Epithelial cell of prostate (primary cell): ENCODE measurements around the gene KANK4.

Experiments used
- DNase-seq: peaks from one replicate; pipeline ENCODE4 v3.0.0-alpha.2; 2011; ENCODE audit warnings: low read depth, low spot score
- H3K27ac ChIP-seq: fragments of 450-650 bp; 2 replicates; pipeline ENCODE4 v1.5.1; 2017; ENCODE audit warnings: mild to moderate bottlenecking

The KANK4 gene

DNA sequence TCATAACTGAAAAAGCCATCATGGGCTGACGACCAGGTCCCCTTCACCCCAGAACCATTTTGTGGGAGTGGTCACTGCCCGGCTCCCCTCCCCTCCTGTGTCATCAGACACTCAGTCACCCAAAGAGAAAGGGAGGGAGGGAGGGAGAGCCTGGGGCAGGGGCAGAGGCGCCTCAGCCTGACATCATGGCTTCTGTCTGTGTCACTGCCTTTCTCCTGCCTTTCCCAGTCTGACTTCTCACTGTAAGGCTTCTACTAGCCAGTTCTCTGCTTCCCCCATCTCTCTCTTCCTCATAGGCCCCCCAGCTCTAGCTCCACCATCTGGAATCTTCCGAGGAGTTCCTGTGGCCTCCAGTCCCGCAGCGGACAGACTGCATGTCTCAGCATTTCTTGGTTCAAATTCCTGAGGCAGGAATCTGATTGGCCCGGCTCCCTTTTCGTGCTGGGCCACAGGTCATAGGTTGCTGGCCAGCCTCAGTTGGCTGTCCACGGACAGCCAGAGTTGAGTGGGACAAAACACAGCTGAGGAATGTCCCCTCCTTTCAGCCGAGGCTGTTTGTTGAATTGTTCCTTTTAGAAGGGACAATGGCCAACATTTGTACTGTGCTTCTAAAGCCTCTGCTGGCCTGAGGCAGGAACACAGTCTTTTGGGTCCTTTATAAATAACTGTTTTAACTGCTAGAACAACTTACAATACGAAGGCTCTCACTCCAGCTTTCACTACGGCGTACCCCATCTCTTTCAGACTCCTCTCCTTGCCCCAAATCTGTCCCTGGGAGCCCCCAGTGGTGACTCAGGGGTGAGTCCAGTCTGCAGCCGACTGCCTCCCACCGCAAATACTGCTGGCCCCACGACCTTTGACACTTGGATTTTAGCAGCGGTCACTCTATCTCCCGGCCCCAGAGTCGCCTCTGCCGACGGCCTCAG is 18.7 kb upstream of the KANK4 start:
- H3K27ac ChIP-seq: peak overlapping the region; percentile 32
- DNase-seq: no peak

DNA sequence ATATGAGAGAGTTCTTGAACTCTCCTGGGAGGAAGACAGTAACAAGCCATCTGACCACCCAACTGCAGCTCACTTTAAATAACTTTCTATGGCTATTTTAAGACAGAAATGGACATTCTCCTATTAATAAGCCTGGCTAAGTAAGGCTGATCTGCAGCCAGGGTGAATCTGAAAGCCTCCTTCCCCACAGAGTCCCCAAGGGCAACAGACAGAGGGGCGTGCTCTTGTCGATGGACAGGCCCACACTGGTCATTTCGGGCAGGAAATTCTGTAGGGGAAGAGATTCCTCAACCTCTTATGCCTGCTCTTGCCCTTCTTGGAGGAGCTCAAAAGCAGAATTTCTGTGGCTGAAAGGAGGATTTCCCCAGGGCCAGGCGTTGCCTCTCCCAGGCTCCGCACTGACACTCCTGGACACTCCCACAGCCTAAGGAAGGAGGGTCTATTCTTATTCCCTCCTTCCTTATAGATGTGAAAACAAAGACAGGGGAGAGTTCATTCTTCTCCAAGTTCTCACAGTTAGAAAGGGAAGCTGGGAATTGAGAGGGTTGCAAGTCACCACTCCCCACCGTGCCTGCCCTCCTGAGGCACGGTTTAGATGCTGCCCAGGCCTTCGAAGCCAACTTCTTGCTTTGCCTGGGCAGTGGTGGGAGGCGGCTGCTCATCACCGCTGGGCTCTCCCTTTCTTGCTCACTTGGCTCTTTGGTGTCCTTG is 17.9 kb upstream of the KANK4 start:
- no peak for DNase-seq
- H3K27ac ChIP-seq: peak overlapping the region; percentile 32

DNA sequence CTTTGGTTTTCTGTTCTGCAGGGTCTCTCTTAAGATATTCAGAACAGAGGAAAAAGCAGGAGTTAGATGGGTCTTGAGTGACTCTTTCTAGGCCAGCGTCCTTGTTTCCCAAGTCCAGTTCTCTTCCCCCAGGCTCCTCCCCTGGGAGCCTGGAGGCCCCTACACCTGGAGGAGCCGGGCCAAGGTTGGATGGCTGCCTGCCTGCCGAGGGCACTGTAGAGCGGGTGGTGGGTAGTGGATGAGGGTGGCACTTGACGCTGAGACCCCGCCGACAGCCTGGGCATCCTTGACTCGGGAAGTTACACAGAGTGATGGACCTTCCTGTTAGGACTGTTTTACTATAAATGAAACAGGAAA is 17.4 kb upstream of the KANK4 start:
- DNase-seq: no peak
- no peak overlapping the region for H3K27ac ChIP-seq

DNA sequence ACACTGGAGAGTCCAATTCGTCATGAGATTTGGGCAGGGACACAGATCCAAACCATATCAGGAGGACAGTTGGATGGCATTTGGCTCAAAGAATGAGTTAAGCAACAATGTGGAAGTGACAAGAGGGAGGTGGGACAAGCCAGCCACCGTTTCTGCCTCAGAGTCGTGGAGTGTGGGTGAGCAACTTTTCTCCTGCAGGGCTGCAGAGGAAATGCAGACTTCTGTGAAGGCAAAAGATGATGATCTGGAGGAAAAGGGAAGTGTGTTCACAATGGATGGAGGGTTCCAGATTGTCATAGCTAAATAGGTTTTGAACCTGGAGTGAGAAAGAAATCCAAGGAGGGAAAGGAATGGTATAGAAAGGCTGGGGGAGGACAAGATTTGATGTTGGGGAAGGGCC is 16.4 kb upstream of the KANK4 start:
- DNase-seq: no peak
- H3K27ac ChIP-seq: no peak overlapping the region

DNA sequence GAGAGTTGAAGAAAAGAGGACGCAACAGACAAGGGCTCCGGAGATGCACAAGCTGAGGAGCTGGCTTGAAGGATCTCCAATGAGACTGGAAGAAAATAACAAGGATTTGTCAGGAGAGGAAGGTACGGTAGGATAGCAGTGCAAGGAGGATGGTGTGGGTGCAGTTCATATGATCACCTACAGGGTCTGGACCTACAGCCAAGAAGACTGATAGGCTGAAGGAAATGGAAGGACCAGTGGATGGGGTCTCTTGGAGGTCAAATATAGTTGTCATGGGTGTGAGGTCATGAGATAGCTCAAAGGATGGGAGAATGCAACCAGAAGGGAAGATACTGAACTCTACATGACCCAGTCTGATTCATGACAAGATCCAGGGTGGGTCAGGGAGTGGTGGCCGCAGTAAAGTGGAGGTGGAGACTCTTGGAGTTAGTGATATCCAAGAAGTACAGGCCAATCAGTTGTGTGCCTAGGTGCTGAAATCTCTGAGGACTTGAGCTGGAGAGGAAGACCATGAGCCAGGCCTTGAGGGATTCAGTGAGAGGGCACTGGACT is 15.3 kb upstream of the KANK4 start:
- DNase-seq: no peak
- H3K27ac ChIP-seq: no peak overlapping the region

DNA sequence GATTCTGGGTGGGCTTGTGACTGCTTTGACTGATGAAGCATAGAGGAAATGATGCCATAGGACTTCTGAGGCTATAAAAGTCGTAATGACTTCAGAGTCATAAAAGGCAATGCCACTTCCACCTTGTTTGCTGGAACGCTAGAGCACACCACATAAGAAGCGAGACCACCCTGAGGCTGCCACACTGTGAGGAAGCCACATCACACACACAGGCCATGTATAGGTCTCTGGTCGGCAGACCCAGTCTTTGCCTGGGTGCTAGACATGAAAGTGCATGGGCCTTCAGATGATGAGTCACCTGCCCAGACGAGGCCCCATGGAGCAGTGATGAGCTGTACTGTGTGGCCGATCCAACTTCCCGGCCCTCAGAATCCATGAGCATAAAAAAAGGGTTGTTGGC is 14.2 kb upstream of the KANK4 start:
- DNase-seq: no peak
- no peak overlapping the region for H3K27ac ChIP-seq

DNA sequence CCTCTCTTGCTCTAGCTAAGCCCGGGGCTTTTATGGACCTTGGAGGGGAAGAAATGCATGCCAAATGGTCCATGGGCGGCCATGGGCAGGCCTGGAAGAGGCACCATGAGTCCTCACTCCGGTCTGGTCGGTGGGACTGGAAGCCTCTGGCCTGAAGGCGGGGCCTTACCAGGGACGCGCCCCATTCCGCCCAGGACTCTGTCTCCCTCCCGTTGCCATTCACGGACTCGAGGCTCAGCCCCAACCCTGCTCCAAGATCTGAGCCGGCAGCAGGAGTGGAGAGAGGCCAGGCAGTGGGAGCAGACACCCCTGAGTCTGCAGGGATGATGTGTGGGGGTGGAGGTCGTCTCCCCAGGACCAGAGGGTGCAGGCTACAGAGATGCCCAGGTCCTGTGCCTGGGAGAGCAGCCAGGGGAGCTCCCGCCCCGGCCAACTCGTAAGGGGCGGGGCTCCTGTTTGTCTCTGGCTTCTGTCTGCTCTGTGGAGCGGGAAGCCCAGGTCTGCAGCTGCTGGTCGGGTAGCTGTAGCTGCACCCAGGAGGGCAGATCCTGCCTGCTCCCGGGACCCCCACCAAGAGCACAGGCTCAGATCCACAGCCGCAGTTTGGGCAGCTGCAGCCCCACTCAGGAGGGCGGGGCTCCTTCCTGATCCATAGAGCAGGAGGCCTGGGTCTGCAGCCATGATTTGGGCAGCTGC is 8.3 kb upstream of the KANK4 start:
- DNase-seq: no peak
- no peak overlapping the region for H3K27ac ChIP-seq

DNA sequence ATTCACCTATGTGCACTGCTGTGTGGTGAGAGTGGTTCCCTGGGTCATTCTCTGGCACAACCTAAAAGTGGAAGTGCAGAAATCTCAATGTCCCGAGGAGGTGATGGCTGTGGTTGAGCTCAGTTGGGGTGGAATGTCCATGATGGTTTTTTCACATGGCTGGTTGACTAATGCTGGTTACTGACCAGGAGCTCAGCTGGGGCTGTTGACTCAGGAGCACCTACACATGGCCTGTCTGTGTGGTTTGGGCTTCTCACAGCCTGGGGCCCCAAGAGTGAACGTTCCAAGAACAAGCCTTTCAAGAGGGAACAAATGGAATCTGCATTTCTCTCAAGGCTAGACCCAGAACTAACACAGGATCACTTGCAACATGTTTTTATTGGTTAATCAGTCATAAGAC is 6.4 kb upstream of the KANK4 start:
- DNase-seq: peak; percentile 77
- H3K27ac ChIP-seq: peak overlapping the region; percentile 79

DNA sequence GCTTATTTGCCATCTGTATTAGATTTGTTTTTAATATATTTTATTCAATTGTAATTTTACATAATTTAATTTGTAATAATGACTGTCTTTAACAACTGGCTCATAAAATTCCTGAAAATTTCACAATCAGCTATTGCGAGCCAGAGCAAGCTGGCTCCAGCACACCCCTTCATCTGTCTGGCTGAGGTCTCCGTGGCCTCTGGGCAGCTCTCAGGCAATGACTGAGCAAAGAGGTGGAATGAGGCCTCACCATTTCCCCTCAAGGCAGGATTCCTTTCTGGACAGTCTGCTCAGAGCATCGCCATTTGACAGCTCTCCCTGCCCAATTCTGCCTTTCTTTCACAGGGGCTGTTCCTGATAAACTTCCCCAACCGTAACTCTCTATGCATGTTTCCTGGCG is 5.8 kb upstream of the KANK4 start:
- DNase-seq: peak; percentile 69
- H3K27ac ChIP-seq: peak overlapping the region; percentile 79

DNA sequence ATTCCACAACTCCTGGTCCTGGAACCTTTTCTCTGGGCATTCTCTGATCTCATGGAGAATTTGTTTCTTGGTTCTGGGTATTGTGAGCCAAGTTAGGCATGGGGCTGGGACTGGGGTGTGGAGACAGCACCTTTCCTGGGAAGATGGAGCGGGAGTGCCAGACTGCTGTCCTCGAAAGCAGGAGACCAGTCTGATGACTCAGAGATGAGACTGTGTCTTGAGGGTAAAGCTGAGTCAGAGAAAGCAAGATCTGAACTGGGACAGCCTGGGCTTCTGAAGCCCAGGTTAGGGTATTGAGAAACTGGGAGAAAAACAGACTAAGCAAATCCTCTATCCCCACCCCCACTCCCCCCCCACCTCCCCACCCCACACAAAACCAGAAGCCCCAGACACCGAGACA is 2.2 kb upstream of the KANK4 start:
- peak; percentile 74 for DNase-seq
- H3K27ac ChIP-seq: peak overlapping the region; percentile 33

DNA sequence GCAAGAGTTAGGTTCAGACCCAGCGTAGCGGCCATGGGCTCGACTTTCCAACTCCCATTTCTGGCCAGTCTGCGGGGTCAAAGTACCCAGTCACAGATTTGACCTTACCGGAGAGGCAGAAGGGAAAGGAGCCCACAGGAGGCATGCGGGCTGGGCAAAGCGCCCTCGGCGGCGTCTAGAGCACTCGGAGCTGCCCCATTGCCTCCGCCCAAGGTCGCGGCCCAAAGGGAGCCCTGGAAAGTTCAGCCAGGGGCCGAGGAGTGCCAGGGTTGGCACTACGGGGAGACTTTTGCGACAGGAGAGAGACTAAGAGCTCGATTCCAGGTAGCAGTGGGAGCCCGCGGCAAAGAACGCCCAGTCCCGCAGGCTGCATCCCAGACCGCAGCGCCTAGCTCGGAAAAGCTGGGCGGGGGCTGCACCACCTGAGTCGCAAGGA is 896 bp downstream of the KANK4 start:
- DNase-seq: no peak
- H3K27ac ChIP-seq: no peak overlapping the region

DNA sequence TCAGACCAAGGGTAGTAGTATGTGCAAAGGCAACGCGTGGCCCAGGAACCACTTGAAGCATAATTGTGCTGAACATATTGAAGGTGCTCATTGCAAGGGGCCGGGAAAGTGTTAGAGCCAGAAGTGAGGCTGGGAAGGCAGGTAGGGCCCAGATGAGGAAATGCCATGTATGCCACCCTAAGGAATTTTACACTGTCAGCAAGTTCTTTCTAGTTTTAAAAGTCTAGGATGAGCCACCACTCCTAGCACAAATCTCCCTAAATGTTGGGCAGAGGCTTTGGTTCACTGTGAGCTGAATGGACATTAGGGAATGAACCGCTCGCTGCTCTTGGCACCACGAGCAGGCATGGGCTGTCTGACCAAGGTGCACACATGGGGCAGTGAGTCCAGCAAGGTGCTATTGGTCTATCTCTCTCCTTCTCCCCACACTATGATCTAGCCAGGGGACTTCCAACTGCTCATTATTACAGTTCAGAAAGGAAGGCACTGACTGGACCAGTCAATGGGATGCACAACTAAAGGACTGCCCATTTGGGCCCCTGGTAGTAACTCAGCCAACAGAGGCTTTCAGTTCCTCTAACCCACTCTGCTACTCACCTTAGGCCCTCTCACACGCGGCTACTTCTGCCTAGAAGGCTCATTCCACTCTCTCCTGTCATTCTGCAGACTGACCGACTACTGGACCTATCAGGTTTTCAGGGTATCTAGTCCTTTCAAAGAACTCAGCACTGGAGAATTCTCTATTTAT is 2.0 kb downstream of the KANK4 start:
- H3K27ac ChIP-seq: no peak overlapping the region
- DNase-seq: no peak

DNA sequence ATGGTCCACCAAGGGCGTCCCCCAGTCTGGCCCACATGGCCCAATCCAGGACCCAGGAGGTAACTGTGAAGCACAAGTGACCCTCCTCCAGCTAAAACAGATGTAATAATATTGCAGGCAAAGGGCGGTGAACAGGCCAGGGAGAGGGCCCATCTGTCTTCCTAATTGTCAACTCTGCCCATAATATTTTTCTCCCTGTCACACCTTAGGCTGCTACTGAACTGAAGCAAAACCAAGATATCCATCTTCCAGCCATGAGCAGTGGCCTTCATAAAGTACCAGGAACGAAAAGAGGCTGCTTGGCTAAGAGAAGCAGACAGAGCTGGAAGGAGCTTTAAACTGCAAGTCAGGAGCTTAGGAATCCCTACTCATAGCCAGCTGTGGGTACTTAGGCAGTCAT is 3.1 kb downstream of the KANK4 start:
- no peak overlapping the region for H3K27ac ChIP-seq
- no peak for DNase-seq

DNA sequence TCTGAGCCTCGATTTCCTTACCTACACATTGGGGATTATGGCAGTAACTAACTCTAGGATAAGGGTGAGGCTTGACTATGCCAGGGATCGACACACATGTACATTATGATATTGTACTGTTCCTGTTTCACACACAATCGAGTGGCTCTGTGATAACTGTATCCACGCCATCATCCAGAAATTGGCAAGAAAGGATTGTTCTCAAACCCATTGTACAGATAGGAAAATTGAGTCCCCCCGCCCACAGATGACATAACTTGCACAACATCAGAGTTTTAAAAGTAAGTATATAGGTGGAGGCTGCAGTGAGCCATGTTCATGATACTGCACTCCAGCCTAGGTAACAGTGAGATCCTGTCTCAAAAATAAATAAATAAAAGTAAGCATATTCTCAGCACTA is 3.8 kb downstream of the KANK4 start:
- no peak for DNase-seq
- H3K27ac ChIP-seq: no peak overlapping the region

DNA sequence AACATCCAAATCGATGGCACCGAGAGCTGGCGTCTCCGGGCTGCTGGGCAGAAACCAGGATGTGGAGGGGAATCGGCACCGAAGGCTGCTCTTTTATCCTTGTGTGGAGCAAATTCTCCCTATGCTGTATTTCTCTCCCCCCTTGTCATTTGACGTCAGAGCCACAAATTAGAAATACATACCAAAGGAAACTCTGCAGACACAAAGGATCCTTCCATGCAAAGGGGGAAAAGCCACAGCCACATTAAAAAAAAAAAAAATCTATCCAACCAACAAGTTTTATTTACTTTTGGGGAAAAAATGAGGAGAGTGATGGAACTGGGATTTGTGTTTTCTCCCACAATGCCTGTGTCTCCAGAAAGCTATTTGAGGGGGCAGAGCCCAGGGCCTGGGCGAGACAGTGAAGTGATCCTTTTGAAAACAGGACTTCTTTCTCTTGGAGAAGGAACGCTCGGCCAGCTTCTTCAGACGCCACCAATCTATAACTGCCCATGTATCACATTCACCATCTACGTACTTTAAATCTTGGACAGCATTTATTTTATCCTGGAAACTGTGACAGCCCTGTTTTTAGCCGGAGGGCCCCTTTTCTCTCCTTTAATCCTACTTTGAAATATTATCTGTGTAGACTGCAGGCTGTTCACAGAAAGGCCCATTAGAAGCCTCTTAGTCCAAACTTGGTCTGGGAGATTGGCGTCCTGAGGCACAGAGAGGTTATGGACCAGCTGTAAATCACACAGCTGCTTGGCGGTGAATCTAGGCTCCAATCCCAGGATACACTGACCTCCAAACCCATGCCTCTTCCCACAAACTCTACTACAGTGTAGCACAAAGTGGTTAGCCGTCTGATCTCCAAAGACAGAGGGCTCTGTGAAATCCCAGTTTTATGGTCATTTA is 4.5 kb downstream of the KANK4 start:
- DNase-seq: no peak
- no peak overlapping the region for H3K27ac ChIP-seq

DNA sequence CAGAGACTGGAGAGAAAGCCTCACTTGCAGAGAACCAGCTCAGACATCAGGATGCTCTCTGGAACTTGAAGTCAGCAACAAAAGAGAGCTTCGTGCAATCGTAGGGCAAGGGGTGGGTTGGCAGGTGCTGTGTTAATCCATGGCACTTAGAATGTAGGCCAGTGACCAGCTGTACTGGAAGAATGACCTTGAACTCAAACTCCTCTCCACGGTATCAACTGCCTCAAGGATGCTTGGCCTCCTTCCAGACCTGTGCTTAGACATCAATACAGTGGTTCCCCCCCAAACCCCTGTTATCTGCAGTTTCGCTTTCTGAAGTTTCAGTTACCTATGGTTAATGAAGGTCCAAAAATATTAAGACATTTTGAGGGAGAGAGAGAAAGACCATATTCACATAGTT is 6.5 kb downstream of the KANK4 start:
- no peak for DNase-seq

DNA sequence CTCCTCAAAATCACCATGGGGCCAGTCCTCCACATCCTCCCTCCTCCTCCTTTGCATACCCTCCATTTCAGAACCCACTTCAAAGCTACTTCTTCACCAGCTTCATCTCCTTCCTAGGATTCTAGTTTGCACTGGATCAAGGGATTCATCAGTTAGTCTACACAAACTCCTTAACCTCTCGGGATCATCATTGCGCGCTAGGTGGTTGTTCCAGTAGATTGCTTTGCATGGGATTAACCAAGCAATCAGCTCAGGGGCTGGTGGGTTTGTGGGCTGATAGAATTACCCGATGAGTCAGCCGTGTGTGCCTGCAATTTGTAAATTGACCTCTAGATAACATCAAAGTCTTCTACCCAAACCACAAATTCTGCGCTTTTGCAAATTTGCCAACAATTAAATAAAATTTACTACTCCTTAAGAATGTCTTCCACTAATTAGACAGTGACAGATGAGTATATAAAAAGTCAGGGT is 7.7 kb downstream of the KANK4 start:
- no peak overlapping the region for H3K27ac ChIP-seq
- DNase-seq: no peak

More for the DNA sequence above, 6.5 kb downstream of the KANK4 start:
- H3K27ac ChIP-seq: no peak overlapping the region

DNA sequence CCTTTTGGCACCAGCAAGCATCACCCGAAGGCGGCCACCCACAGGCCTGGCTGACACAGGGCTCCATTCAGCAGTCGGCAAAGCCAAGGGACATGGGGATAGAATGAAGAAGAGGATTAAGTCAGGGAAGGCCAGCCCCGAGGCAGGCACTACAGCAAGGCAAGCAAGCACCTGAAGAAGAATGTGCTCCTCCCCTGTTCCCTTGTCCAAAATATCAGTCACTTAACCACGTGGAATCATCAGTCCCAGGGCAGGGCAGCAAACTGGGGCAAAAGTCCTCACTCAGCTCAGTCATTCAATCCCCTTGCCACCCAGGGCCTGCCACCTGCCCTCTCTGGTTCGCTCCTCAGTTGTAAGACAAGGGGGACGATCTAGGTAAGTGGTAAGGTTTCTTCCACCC is 9.3 kb downstream of the KANK4 start:
- no peak overlapping the region for H3K27ac ChIP-seq
- DNase-seq: no peak

DNA sequence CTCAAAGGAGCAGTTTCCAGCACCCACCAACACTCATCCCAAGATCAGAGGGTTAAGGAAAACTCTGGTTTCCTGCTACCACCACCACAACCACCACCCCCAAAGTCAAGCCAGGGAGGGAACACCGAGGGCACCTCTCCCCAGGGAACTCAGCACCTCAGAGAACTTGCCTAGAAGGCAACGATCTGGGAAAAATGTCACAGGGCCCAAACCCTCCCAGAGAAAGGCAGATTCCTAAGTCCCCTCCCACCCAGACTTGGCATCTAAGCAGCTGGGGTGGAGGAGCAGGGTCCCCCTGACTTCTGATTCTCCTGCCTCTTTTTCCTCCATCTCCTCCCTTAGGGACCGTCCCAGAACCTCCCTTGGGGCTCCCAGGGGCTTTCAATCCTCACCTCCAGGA is 10.6 kb downstream of the KANK4 start:
- peak overlapping the region; percentile 28 for H3K27ac ChIP-seq
- no peak for DNase-seq
